Measurements from ENCODE around the gene NCAM2.

GRCh38 chr21:21151231-21151630 lies 153.0 kb downstream of the NCAM2 start:
- TF ChIP-seq CTCF (tag by site-specific recombination; IDR thresholded peaks at IDR 0.05) (no peak), ZNF16 (tag by site-specific recombination; IDR thresholded peaks at IDR 0.05; ENCODE audit: low read depth) (no peak), ZNF280C (tag by site-specific recombination; IDR thresholded peaks at IDR 0.05) (no peak), ZNF785 (tag by site-specific recombination; IDR thresholded peaks at IDR 0.05) (no peak)
